GM12878 (cell line): ENCODE results near the gene PDZD7. TPM values are rescaled to one million over a fixed set of nuclear protein-coding genes. Genes with fewer than 3 reads are reported as not detected.

Experiments
- BRCA1 ChIP-seq: IDR thresholded peaks from 2 replicates; pipeline ENCODE4 v1.6.1; 2011; ENCODE audit warnings: low read depth, low read length, improper control_type of control experiment
- CHD1 ChIP-seq: IDR thresholded peaks from 2 replicates; pipeline ENCODE4 v1.6.1; 2012; ENCODE audit warnings: low read depth, low read length, improper control_type of control experiment
- DPF2 ChIP-seq: fragments of 450-650 bp; IDR thresholded peaks from 2 replicates; pipeline ENCODE4 v1.6.1; 2017; ENCODE audit warnings: mild to moderate bottlenecking
- EGR1 ChIP-seq, 2 experiments: IDR thresholded peaks; 1 replicate in 1 of 2; 2 replicates in 1 of 2; pipeline ENCODE4 v1.6.1; 2011 to 2012; ENCODE audit warnings: low read depth in 2 of 2, low read length in 2 of 2, borderline replicate concordance in 1 of 2, mild to moderate bottlenecking in 1 of 2, moderate library complexity in 1 of 2
- EZH2 ChIP-seq: IDR thresholded peaks from 2 replicates; pipeline ENCODE4 v1.6.1; 2012; ENCODE audit warnings: low read depth, mild to moderate bottlenecking, control low read depth, inconsistent platforms, low read length, borderline replicate concordance; ENCODE audit not compliant: control insufficient read depth
- FOXK2 ChIP-seq: fragments of 450-650 bp; IDR thresholded peaks from 2 replicates; pipeline ENCODE4 v1.6.1; 2017; ENCODE audit warnings: mild to moderate bottlenecking, moderate library complexity
- FOXM1 ChIP-seq: IDR thresholded peaks from 2 replicates; pipeline ENCODE4 v1.6.1; 2012; ENCODE audit warnings: low read depth, mild to moderate bottlenecking, inconsistent platforms, low read length, moderate library complexity
- HDAC6 ChIP-seq: fragments of 200-600 bp; sonication (generic); IDR thresholded peaks from one replicate; pipeline ENCODE4 v1.8.0; 2017; ENCODE audit warnings: antibody characterized with exemption; ENCODE audit not compliant: unreplicated experiment
- HDGF ChIP-seq: fragments of 450-650 bp; IDR thresholded peaks from 2 replicates; pipeline ENCODE4 v1.6.1; 2016; ENCODE audit warnings: antibody characterized with exemption
- JUNB ChIP-seq: IDR thresholded peaks from 2 replicates; pipeline ENCODE4 v1.6.1; 2016; ENCODE audit warnings: antibody characterized with exemption, mild to moderate bottlenecking
- MYC ChIP-seq: IDR thresholded peaks from 2 replicates; pipeline ENCODE4 v1.6.1; 2011; ENCODE audit warnings: mild to moderate bottlenecking, low read length, moderate library complexity, inconsistent platforms; ENCODE audit not compliant: insufficient read depth, insufficient replicate concordance, insufficient read length, severe bottlenecking
- NBN ChIP-seq: fragments of 450-650 bp; IDR thresholded peaks from 2 replicates; pipeline ENCODE4 v1.6.1; 2016
- PAX8 ChIP-seq: fragments of 450-650 bp; IDR thresholded peaks from 2 replicates; pipeline ENCODE4 v1.6.1; 2017; ENCODE audit warnings: mild to moderate bottlenecking, moderate library complexity
- POLR2AphosphoS2 ChIP-seq: IDR thresholded peaks from 2 replicates; pipeline ENCODE4 v1.6.1; 2011; ENCODE audit warnings: low read depth, mild to moderate bottlenecking, low read length, improper control_type of control experiment, moderate library complexity
- RUNX3 ChIP-seq: IDR thresholded peaks from 2 replicates; pipeline ENCODE4 v1.6.1; 2012; ENCODE audit warnings: low read length, inconsistent platforms
- SIN3A ChIP-seq: IDR thresholded peaks from 2 replicates; pipeline ENCODE4 v1.6.1; 2012; ENCODE audit warnings: low read depth, low read length, improper control_type of control experiment
- SRF ChIP-seq, 2 experiments: IDR thresholded peaks; 2 replicates each; pipeline ENCODE4 v1.6.1; 2011; ENCODE audit warnings: low read depth in 2 of 2, low read length in 2 of 2, mild to moderate bottlenecking in 1 of 2, moderate library complexity in 1 of 2
- STAT1 ChIP-seq: fragments of 450-650 bp; conservative IDR thresholded peaks from 2 replicates; pipeline ENCODE4 v1.6.1; 2014; ENCODE audit warnings: antibody characterized with exemption, mild to moderate bottlenecking
- STAT3 ChIP-seq: IDR thresholded peaks from 2 replicates; pipeline ENCODE4 v1.6.1; 2011; ENCODE audit warnings: low read depth, low read length, improper control_type of control experiment
- ZNF24 ChIP-seq: fragments of 450-650 bp; IDR thresholded peaks from 2 replicates; pipeline ENCODE4 v1.6.1; 2017; ENCODE audit warnings: antibody characterized with exemption, mild to moderate bottlenecking
- ZZZ3 ChIP-seq: IDR thresholded peaks from 2 replicates; pipeline ENCODE4 v1.6.1; 2011; ENCODE audit warnings: low read depth; ENCODE audit not compliant: control insufficient read depth, insufficient read length
- polyA plus RNA-seq, 11 experiments: library from polyadenylated mRNA; depleted of rRNA in 4 of 11; unstranded in 6 of 11; stranded (reverse) in 5 of 11; fragments of >200 nt; fragmentation: Nextera tagmentation in 4 of 11; fragmentation: Illumina TruSeq in 1 of 11; extraction: Ambion mirVana in 4 of 11; extraction: Trizol in 1 of 11; gene quantifications; 1 replicate in 1 of 11; 2 replicates in 10 of 11; pipeline versions ENCODE4 v1.2.1 to v1.2.3, GENCODE V29; 2011 to 2016; ENCODE audit warnings: inconsistent platforms in 2 of 11, missing spikeins in 2 of 11, low read depth in 1 of 11
- total RNA-seq, 4 experiments: library from RNA; depleted of rRNA in 3 of 4; stranded (reverse); fragments of >200 nt in 3 of 4; fragmentation: Illumina TruSeq in 1 of 4; extraction: Trizol in 1 of 4; gene quantifications; 2 replicates each; pipeline versions ENCODE4 v1.2.1 to v1.2.3, GENCODE V29; 2013 to 2021
- TF ChIP-seq, protein P1 (sequence below): fragments of 450-650 bp; conservative IDR thresholded peaks from 2 replicates; pipeline ENCODE4 v1.6.1; 2017; ENCODE audit warnings: mild to moderate bottlenecking, moderate library complexity
- TF ChIP-seq, protein P2 (sequence below): IDR thresholded peaks from 2 replicates; pipeline ENCODE4 v1.6.1; 2012; ENCODE audit warnings: low read length, inconsistent platforms
- TF ChIP-seq, protein P3 (sequence below): fragments of 450-650 bp; IDR thresholded peaks from 2 replicates; pipeline ENCODE4 v1.6.1; 2017; ENCODE audit warnings: borderline replicate concordance
- TF ChIP-seq, protein P4 (sequence below): fragments of 450-650 bp; IDR thresholded peaks from 2 replicates; pipeline ENCODE4 v1.6.1; 2016; ENCODE audit warnings: mild to moderate bottlenecking

The PDZD7 gene
- total and polyA plus RNA-seq, 10 of the 15 experiments (the other 5 are each of a cell fraction or from before 2014, with no cell fraction given), result 0.01 to 0.20 (median 0.03) TPM; not detected in 7

DNA sequence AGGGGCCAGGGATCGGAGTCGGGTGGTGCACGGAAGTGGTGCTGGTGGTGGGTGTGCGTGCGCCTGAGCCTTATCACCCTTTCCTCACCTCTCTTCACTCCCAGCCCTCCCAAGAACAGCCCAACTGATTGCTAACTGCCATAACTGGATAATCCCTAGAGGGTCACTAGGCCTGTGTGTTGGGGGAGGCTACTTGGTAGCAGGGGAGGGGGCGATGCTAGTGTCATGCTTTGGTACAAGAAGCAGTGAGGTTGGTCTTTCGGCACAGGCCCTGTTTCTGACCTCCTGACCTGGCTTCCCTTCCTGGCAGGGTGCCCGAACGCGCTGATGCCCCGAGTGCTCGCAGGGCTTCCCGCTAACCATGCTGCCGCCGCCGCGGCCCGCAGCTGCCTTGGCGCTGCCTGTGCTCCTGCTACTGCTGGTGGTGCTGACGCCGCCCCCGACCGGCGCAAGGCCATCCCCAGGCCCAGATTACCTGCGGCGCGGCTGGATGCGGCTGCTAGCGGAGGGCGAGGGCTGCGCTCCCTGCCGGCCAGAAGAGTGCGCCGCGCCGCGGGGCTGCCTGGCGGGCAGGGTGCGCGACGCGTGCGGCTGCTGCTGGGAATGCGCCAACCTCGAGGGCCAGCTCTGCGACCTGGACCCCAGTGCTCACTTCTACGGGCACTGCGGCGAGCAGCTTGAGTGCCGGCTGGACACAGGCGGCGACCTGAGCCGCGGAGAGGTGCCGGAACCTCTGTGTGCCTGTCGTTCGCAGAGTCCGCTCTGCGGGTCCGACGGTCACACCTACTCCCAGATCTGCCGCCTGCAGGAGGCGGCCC lies 31.5 kb upstream of the PDZD7 start (continued):
- TF ChIP-seq NBN (no peak), EZH2 (no peak), CHD1 (no peak), MYC (peak; percentile 63), EGR1 (IDR thresholded peaks at IDR 0.05; ENCODE audit: borderline replicate concordance in 1 of 2, low read depth in 2 of 2, low read length in 2 of 2) (no peak), RUNX3 (peak; percentile 40; the same call in 1 of the 2 replicates), STAT3 (no peak), SRF (IDR thresholded peaks at IDR 0.05; ENCODE audit: low read depth in 2 of 2, low read length in 2 of 2) (no peak), HDGF (peak; percentile 17; the same call in 1 of the 2 replicates), FOXK2 (no peak), SIN3A (no peak), BRCA1 (no peak), FOXM1 (no peak), ZZZ3 (no peak), POLR2AphosphoS2 (no peak), DPF2 (peak; percentile 55; the same call in 1 of the 2 replicates), JUNB (no peak), ZNF24 (no peak), STAT1 (no peak), PAX8 (no peak), HDAC6 (no peak)
- TF ChIP-seq, protein P1, sequence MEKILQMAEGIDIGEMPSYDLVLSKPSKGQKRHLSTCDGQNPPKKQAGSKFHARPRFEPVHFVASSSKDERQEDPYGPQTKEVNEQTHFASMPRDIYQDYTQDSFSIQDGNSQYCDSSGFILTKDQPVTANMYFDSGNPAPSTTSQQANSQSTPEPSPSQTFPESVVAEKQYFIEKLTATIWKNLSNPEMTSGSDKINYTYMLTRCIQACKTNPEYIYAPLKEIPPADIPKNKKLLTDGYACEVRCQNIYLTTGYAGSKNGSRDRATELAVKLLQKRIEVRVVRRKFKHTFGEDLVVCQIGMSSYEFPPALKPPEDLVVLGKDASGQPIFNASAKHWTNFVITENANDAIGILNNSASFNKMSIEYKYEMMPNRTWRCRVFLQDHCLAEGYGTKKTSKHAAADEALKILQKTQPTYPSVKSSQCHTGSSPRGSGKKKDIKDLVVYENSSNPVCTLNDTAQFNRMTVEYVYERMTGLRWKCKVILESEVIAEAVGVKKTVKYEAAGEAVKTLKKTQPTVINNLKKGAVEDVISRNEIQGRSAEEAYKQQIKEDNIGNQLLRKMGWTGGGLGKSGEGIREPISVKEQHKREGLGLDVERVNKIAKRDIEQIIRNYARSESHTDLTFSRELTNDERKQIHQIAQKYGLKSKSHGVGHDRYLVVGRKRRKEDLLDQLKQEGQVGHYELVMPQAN, result 0 out of 2 replicates have a peak, but pooled peaks have one; percentile 41
- TF ChIP-seq, protein P2, sequence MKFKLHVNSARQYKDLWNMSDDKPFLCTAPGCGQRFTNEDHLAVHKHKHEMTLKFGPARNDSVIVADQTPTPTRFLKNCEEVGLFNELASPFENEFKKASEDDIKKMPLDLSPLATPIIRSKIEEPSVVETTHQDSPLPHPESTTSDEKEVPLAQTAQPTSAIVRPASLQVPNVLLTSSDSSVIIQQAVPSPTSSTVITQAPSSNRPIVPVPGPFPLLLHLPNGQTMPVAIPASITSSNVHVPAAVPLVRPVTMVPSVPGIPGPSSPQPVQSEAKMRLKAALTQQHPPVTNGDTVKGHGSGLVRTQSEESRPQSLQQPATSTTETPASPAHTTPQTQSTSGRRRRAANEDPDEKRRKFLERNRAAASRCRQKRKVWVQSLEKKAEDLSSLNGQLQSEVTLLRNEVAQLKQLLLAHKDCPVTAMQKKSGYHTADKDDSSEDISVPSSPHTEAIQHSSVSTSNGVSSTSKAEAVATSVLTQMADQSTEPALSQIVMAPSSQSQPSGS, result no peak
- TF ChIP-seq, protein P3, sequence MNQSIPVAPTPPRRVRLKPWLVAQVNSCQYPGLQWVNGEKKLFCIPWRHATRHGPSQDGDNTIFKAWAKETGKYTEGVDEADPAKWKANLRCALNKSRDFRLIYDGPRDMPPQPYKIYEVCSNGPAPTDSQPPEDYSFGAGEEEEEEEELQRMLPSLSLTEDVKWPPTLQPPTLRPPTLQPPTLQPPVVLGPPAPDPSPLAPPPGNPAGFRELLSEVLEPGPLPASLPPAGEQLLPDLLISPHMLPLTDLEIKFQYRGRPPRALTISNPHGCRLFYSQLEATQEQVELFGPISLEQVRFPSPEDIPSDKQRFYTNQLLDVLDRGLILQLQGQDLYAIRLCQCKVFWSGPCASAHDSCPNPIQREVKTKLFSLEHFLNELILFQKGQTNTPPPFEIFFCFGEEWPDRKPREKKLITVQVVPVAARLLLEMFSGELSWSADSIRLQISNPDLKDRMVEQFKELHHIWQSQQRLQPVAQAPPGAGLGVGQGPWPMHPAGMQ, result no peak
- TF ChIP-seq, protein P4, sequence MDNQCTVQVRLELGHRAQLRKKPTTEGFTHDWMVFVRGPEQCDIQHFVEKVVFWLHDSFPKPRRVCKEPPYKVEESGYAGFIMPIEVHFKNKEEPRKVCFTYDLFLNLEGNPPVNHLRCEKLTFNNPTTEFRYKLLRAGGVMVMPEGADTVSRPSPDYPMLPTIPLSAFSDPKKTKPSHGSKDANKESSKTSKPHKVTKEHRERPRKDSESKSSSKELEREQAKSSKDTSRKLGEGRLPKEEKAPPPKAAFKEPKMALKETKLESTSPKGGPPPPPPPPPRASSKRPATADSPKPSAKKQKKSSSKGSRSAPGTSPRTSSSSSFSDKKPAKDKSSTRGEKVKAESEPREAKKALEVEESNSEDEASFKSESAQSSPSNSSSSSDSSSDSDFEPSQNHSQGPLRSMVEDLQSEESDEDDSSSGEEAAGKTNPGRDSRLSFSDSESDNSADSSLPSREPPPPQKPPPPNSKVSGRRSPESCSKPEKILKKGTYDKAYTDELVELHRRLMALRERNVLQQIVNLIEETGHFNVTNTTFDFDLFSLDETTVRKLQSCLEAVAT, result no peak
